DMS 273 (cell line): ENCODE data around the gene SH3RF2.
"Not testable (repeated sequence)": the region's sequence is repeated elsewhere in the genome, so short reads cannot be mapped to it uniquely, and the experiment has no call there.

ENCODE experiments used
- DNase-seq: peaks from one replicate; lab custom pipeline; 2025; ENCODE audit not compliant: unreplicated experiment; lab: John Stamatoyannopoulos, UW

The SH3RF2 gene

GRCh38 chr5:145947581-145947980, 11.2 kb downstream of the SH3RF2 start:
- no peak for DNase-seq

DNA sequence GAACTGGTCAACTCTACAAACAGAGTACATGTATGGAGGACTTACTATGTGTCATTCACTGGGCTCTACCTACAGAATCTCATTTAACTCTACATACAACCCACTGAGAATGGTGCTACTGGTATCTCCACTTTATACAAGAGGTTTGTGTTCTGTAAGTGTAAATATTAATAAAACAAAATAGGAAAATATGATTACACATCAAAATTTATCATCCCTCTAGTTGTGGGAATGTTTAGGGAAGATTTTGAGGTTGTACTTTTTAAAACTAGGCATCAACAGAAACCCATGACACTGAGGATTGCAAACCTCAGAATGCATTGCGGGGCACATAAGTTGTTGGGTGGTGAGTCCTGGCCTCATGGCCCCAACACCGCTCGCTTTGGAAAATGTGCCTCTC, 11.7 kb downstream of the SH3RF2 start:
- no peak for DNase-seq

- no peak for DNase-seq
These were observed 12.5 kb downstream of the SH3RF2 start for GRCh38 chr5:145948921-145949320.

DNA sequence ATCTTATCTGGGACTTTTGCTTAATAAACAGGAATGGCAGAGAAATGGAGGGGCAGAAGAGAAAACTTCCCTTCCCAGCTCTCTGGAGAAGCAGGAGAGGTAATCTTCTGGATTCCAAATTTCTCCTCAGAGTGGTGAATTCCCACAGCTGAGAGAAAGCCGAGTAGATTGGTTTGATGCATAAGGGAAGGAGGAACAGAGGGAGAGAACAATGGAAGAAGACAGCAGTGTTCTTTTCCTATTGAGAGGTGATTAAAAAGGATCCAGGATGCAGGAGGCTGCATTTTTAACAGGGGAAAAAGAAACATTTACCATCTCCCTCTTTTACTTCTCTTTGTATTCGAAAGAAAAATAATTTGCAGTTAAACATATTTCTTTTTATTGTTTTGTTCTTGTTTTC, 13.1 kb downstream of the SH3RF2 start:
- no peak for DNase-seq

DNA sequence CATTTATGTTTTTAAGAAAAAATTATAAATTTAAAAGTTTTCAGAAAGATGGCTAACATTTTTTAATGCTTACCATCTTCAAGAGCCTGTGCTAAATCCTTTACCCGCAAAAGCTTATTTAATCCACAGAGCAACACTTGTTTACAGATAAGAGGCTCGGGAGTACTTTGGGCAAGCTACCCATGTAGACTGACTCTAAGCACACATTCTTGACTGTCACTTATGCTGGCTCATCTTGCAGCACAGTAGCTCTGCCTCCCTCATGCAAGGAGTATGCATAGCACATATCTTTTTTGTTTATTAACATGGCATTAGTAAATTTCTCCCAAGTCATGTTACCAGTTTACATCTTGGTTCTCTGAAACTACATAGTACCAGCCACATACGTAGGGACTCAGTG, 14.7 kb downstream of the SH3RF2 start:
- DNase-seq = no peak

GRCh38 chr5:145953202-145953601, 16.8 kb downstream of the SH3RF2 start:
- DNase-seq = no peak

- DNase-seq = not testable (repeated sequence)
These were observed 17.8 kb downstream of the SH3RF2 start for GRCh38 chr5:145954140-145954539.

- DNase-seq = no peak
These were observed 21.0 kb downstream of the SH3RF2 start for GRCh38 chr5:145957388-145957787.

DNA sequence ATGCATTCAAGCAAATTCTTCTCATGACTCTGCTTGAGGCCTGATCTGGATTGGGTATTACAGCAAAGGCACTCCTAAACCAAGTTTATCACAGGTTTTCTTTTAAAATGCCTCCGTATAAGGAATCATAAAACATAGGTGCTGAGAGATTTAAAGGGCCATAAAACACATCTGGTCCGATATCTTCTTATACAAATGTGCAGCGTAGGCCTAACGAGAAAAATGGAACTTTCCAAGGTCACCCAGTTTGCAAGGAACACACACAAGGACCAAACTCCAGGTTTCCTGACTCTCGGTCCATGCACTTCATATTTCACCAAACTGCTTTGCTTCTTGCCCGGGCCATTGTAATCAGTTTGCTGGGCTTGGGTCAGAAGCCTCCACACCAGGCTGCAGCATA, 22.1 kb downstream of the SH3RF2 start:
- no peak for DNase-seq

DNA sequence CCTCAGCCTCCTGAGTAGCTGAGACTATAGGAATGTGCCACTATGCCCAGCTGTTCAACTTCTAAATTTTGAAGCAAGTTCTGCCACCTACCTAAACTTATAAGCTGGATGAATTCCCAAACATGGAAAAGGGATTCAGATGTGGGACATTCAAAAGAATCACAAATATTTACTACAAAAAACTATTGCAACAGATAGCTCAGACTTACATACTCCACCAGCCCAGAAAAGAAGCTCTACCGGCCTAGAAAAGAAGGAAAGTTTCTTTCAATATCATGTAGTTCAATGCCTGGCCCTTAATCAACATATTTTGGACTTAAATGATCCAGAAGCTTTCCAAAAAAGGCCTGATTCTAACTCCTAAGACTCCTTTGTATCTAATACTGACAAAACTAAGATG, 23.8 kb downstream of the SH3RF2 start:
- no peak for DNase-seq

- no peak for DNase-seq
These were observed 24.6 kb downstream of the SH3RF2 start for GRCh38 chr5:145960848-145961600.

DNA sequence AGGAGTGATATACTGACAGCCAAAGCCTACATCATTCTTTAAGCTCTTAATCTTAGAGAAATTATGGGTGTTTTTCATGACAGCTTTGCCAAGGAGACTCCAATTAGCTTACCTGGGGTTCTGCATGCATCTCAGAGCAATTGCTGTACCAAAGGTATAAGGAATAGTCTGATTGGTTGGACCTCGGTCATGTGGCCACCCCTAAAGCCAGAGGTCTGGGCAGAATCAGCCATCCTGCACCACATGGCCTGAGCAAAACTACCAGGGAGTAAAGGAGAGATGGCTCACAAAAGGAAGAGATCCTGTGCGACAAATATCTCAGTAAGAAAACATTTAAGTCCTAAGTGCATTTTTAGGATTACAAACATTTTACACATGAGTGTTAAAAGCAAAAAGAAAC, 25.6 kb downstream of the SH3RF2 start:
- no peak for DNase-seq

- DNase-seq = not testable (repeated sequence)
These were observed 27.6 kb downstream of the SH3RF2 start for GRCh38 chr5:145964008-145964407.

DNA sequence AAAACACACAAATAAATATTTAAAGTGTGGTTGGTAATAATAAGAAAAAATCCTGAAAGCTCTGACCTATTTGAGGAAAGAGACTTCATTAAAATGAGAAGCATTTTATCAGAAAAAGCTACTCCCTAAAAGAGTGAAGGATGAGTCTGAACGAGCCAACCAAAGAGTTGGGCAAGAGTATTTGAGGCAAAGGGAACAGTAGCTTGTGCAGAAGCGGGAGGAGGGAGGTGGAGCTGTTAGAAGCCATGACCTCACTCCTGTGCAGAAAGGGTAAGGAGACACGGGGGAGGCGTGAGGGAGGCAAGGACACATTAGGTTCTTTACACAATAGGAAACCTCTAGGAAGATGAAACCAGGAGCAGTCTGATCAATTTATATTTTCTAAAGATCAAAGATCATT, 29.4 kb downstream of the SH3RF2 start:
- no peak for DNase-seq

GRCh38 chr5:145967296-145967695, 30.9 kb downstream of the SH3RF2 start:
- no peak for DNase-seq

GRCh38 chr5:145968970-145969713, 32.8 kb downstream of the SH3RF2 start:
- no peak for DNase-seq

- DNase-seq = no peak
These were observed 33.3 kb downstream of the SH3RF2 start for GRCh38 chr5:145969714-145970092.

DNA sequence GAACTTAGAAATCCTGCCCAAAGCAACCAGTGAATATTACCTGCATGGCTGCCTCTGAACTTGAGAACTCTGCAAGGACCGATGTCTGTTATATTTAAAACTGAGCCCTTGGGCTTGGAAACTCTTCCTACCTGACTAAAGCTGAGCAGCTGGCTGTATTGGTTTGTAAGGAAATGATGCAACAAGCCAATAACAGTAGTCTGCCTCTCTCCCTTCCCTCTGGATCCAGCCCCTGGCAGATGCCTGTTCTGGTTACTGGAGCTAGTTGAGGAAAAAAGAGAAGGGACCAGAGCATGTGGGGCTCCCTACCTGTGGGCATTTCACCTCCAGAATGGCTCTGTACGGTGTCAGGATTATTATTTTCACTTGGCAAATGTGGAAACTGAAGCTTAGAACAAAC, 34.7 kb downstream of the SH3RF2 start:
- no peak for DNase-seq

GRCh38 chr5:145971701-145972100, 35.3 kb downstream of the SH3RF2 start:
- DNase-seq = no peak

DNA sequence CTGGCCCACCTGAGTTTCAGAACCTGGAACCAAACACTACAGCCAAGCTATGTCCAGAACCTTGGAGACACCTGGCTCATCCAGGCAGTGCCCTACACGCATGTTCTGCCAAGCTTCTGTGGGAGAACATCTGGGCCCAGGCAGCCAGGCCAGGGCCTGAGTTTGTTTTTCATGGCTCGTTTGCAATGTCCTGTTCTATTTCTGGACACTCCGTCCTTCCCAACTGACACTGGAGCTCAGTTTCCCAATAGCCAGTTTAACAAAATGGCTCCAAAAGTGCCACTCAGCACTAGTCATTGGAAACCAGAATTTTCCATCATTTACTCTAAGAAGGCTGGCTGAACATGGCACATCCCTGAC, 38.6 kb downstream of the SH3RF2 start:
- no peak for DNase-seq

DNA sequence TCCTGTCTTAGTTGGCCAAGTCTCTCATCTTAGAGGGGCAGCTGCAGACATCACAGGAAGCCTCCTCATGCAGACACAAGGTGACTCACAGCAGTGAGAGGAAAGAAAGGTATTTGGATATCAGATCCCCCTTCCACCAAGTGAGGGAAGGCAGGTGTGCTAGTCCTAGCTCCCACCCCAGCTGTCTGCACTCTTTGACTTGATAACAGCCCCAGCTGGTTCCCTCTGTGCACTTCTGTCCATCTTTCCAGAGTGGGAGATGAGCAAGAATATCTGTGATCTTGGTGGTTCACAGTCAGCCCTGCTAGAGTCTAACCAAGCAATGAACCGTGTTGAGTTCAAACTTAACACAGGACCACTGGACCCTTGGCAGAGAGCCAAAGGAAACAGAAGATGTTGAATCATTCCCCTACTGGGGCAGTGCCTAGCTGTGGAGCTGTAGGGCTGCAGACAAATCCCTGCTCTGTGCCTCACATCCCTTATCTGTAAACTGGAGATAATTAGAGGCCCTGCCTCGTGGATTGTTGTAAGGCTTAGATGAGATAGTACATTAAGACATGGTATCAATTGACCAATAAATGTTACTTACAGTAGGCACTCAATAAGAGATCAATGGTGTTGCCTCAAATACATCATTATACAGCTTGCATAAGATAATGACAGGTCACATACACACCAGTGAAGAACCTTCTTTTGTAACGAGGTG, 39.1 kb downstream of the SH3RF2 start:
- DNase-seq = peak; percentile 53
